ENCODE data around the gene ZNF503.

- no peak for TF ChIP-seq POLR2AphosphoS5 (IDR thresholded peaks at IDR 0.05; ENCODE audit: borderline replicate concordance, low read depth, low read length)
- no peak for TF ChIP-seq EZH2 (IDR thresholded peaks at IDR 0.05)
- no peak for TF ChIP-seq FOXP2 (optimal IDR thresholded peaks at IDR 0.05; ENCODE audit: control extremely low read depth, extremely low read length, insufficient read depth)
These were observed 36.7 kb upstream of the ZNF503 start for GRCh38 chr10:75438275-75438674.
